ENCODE measurements around the gene CORO2B. TPM values are rescaled to one million over a fixed set of nuclear protein-coding genes. Genes with fewer than 3 reads are reported as not detected.
"Not testable (repeated sequence)": the region's sequence is repeated elsewhere in the genome, so short reads cannot be mapped to it uniquely, and the experiment has no call there.

CORO2B gene
- total RNA-seq, 1 donor from 2014 or later = 1.0 TPM

- Histone ChIP-seq H3K4me1 (peaks cover under 1% of the 10 kb centered on the region), H3K9me3 (ENCODE audit: low read depth) (no peaks in the 10 kb centered on the region), H3K4me3 (no peak overlapping the region), H3K36me3 (no peaks in the 10 kb centered on the region), H2AFZ (replicated peaks) (no peak overlapping the region), H3K9ac (no peak overlapping the region), H3K27me3 (no peaks in the 10 kb centered on the region), H4K20me1 (ENCODE audit: low read depth) (no peaks in the 10 kb centered on the region), H3K27ac (no peak overlapping the region), H3K79me2 (ENCODE audit: low read depth) (no peaks in the 10 kb centered on the region), H3F3A (ENCODE audit: low read depth) (no peaks in the 10 kb centered on the region), H3K4me2 (no peak overlapping the region)
- peaks cover 2% of the 10 kb centered on the region for H3K27me3 Mint-ChIP-seq (ENCODE audit: insufficient read depth, low read depth)
- no peaks in the 10 kb centered on the region for H3K9me3 Mint-ChIP-seq
- H3K36me3 Mint-ChIP-seq = peaks cover 3% of the 10 kb centered on the region
- H3K27ac Mint-ChIP-seq = no peak overlapping the region
- TF ChIP-seq EZH2phosphoT487 (IDR thresholded peaks at IDR 0.05) (no peak), EZH2 (IDR thresholded peaks at IDR 0.05) (no peak), CTCF (IDR thresholded peaks at IDR 0.05) (no peak)
- peaks cover 32% of the 10 kb centered on the region for H3K4me1 Mint-ChIP-seq
- H3K4me3 Mint-ChIP-seq = no peak overlapping the region
- DNase-seq (ENCODE audit: low spot score) = no peak
These were observed 67.4 kb downstream of the CORO2B start for GRCh38 chr15:68646156-68646555.

GRCh38 chr15:68646696-68647095, 67.9 kb downstream of the CORO2B start:
- no peak for DNase-seq (ENCODE audit: low spot score)
- Mint-ChIP-seq H3K36me3 (peaks cover 3% of the 10 kb centered on the region), H3K27ac (no peak overlapping the region)

GRCh38 chr15:68647361-68647760, 68.6 kb downstream of the CORO2B start:
- not testable (repeated sequence) for H3K4me3 Mint-ChIP-seq; H3K9ac ChIP-seq; H4K20me1 ChIP-seq (ENCODE audit: low read depth); H3K27ac ChIP-seq; H3K27me3 ChIP-seq; H3K36me3 Mint-ChIP-seq; H3K27me3 Mint-ChIP-seq (ENCODE audit: insufficient read depth, low read depth); H3K4me3 ChIP-seq; H3K36me3 ChIP-seq; H3K27ac Mint-ChIP-seq; H2AFZ ChIP-seq (replicated peaks); H3K79me2 ChIP-seq (ENCODE audit: low read depth); DNase-seq (ENCODE audit: low spot score); H3K9me3 ChIP-seq (ENCODE audit: low read depth); H3K4me2 ChIP-seq; H3K9me3 Mint-ChIP-seq
- Histone ChIP-seq H3F3A (ENCODE audit: low read depth) (peaks cover 11% of the 10 kb centered on the region), H3K4me1 (peaks cover 12% of the 10 kb centered on the region)
- peaks cover 39% of the 10 kb centered on the region for H3K4me1 Mint-ChIP-seq

More at GRCh38 chr15:68646696-68647095, 67.9 kb downstream of the CORO2B start:
- Histone ChIP-seq H3F3A (ENCODE audit: low read depth) (peaks cover 5% of the 10 kb centered on the region), H2AFZ (replicated peaks) (no peak overlapping the region), H3K4me3 (no peak overlapping the region), H3K9me3 (ENCODE audit: low read depth) (no peaks in the 10 kb centered on the region), H3K36me3 (no peaks in the 10 kb centered on the region), H3K4me1 (peaks cover 5% of the 10 kb centered on the region), H4K20me1 (ENCODE audit: low read depth) (no peaks in the 10 kb centered on the region), H3K9ac (no peak overlapping the region), H3K4me2 (no peak overlapping the region), H3K27me3 (no peaks in the 10 kb centered on the region), H3K27ac (no peak overlapping the region), H3K79me2 (ENCODE audit: low read depth) (no peaks in the 10 kb centered on the region)
- Mint-ChIP-seq H3K27me3 (ENCODE audit: insufficient read depth, low read depth) (peaks cover 2% of the 10 kb centered on the region), H3K9me3 (no peaks in the 10 kb centered on the region), H3K4me3 (no peak overlapping the region), H3K4me1 (peaks cover 33% of the 10 kb centered on the region)
- TF ChIP-seq EZH2 (IDR thresholded peaks at IDR 0.05) (no peak), EZH2phosphoT487 (IDR thresholded peaks at IDR 0.05) (no peak), CTCF (IDR thresholded peaks at IDR 0.05) (no peak)

GRCh38 chr15:68650901-68651709, 72.3 kb downstream of the CORO2B start:
- Histone ChIP-seq H3F3A (ENCODE audit: low read depth) (peaks cover 11% of the 10 kb centered on the region), H3K27me3 (no peaks in the 10 kb centered on the region), H3K9ac (no peak overlapping the region), H3K27ac (no peak overlapping the region), H3K4me1 (peaks cover 30% of the 10 kb centered on the region), H3K36me3 (no peaks in the 10 kb centered on the region), H3K9me3 (ENCODE audit: low read depth) (no peaks in the 10 kb centered on the region), H3K4me3 (no peak overlapping the region), H3K79me2 (ENCODE audit: low read depth) (no peaks in the 10 kb centered on the region), H2AFZ (replicated peaks) (peak overlapping the region; percentile 27), H3K4me2 (peak overlapping the region; percentile 54), H4K20me1 (ENCODE audit: low read depth) (no peaks in the 10 kb centered on the region)
- no peak for TF ChIP-seq EZH2 (IDR thresholded peaks at IDR 0.05)
- no peak for TF ChIP-seq EZH2phosphoT487 (IDR thresholded peaks at IDR 0.05)
- peak; percentile 94 for TF ChIP-seq CTCF (IDR thresholded peaks at IDR 0.05)
- Mint-ChIP-seq H3K4me1 (peaks cover 38% of the 10 kb centered on the region), H3K4me3 (no peak overlapping the region), H3K9me3 (no peaks in the 10 kb centered on the region), H3K36me3 (no peaks in the 10 kb centered on the region), H3K27ac (peak overlapping the region; percentile 18), H3K27me3 (ENCODE audit: insufficient read depth, low read depth) (peaks cover 2% of the 10 kb centered on the region)
- DNase-seq (ENCODE audit: low spot score) = peak; percentile 90

Data from neural progenitor cell (in vitro differentiated cells).